Measurements from ENCODE around the gene IMMP2L.

GRCh38 chr7:111475959-111476358 lies 86.3 kb downstream of the IMMP2L start:
- TF ChIP-seq, protein P1, sequence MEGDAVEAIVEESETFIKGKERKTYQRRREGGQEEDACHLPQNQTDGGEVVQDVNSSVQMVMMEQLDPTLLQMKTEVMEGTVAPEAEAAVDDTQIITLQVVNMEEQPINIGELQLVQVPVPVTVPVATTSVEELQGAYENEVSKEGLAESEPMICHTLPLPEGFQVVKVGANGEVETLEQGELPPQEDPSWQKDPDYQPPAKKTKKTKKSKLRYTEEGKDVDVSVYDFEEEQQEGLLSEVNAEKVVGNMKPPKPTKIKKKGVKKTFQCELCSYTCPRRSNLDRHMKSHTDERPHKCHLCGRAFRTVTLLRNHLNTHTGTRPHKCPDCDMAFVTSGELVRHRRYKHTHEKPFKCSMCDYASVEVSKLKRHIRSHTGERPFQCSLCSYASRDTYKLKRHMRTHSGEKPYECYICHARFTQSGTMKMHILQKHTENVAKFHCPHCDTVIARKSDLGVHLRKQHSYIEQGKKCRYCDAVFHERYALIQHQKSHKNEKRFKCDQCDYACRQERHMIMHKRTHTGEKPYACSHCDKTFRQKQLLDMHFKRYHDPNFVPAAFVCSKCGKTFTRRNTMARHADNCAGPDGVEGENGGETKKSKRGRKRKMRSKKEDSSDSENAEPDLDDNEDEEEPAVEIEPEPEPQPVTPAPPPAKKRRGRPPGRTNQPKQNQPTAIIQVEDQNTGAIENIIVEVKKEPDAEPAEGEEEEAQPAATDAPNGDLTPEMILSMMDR (IDR thresholded peaks at IDR 0.05) = no peak
- TF ChIP-seq EP300 (IDR thresholded peaks at IDR 0.05) = peak in 1 of 2 donors; percentile 43
- TF ChIP-seq POLR2A (IDR thresholded peaks at IDR 0.05) = no peak
